ENCODE results near the gene MAML2.

The MAML2 gene

DNA sequence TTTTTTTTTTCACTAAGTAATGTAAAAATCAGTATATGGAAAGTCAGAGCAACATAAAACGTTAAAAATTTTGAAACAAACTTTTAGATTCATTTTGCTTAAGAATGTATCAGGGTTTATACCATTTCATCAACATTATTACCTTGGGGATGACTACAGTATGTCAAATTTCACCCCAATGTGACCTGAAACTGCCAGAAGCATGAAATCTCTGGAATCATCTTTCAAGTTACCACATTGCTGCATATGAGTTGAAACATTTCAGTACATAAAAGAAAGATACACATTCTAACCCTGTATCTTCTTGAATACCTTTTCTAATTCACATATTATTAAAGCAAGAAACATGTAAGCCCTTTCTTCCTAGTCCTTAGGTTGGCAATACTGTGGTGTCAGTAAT lies 32.8 kb downstream of the MAML2 start:
- ATAC-seq (ENCODE audit: insufficient read depth, low read depth) = no peak
- Histone ChIP-seq H3K36me3 (ENCODE audit: insufficient read depth, low read length) (no peaks in the 10 kb centered on the region), H3K79me2 (ENCODE audit: insufficient read depth, low read length) (no peaks in the 10 kb centered on the region), H3K4me1 (ENCODE audit: insufficient read depth, low read length) (peaks cover 9% of the 10 kb centered on the region), H3K4me2 (ENCODE audit: insufficient read depth, low read length) (no peak overlapping the region), H2AFZ (ENCODE audit: low read depth, low read length) (no peak overlapping the region), H3K4me3 (ENCODE audit: low read depth in 1 of 2, low read length in 2 of 2) (no peak overlapping the region), H3K27ac (ENCODE audit: low read length) (no peak overlapping the region), H3K9ac (ENCODE audit: low read depth, low read length) (no peak overlapping the region), H3K9me3 (ENCODE audit: insufficient read depth, low read length, severe bottlenecking) (no peaks in the 10 kb centered on the region), H4K20me1 (ENCODE audit: insufficient read depth, low read length) (no peaks in the 10 kb centered on the region), H3K27me3 (ENCODE audit: insufficient read depth, low read length, poor library complexity) (no peaks in the 10 kb centered on the region)
- no peak for DNase-seq
- no peak for TF ChIP-seq EZH2 (IDR thresholded peaks at IDR 0.05; ENCODE audit: borderline replicate concordance, low read depth, low read length, severe bottlenecking)
- TF ChIP-seq, protein P1, sequence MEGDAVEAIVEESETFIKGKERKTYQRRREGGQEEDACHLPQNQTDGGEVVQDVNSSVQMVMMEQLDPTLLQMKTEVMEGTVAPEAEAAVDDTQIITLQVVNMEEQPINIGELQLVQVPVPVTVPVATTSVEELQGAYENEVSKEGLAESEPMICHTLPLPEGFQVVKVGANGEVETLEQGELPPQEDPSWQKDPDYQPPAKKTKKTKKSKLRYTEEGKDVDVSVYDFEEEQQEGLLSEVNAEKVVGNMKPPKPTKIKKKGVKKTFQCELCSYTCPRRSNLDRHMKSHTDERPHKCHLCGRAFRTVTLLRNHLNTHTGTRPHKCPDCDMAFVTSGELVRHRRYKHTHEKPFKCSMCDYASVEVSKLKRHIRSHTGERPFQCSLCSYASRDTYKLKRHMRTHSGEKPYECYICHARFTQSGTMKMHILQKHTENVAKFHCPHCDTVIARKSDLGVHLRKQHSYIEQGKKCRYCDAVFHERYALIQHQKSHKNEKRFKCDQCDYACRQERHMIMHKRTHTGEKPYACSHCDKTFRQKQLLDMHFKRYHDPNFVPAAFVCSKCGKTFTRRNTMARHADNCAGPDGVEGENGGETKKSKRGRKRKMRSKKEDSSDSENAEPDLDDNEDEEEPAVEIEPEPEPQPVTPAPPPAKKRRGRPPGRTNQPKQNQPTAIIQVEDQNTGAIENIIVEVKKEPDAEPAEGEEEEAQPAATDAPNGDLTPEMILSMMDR (IDR thresholded peaks at IDR 0.05; ENCODE audit: borderline replicate concordance, extremely low read depth, low read length, poor library complexity, severe bottlenecking) = no peak

GRCh38 chr11:96309643-96310017 lies 33.4 kb downstream of the MAML2 start:
- Histone ChIP-seq H3K36me3 (ENCODE audit: insufficient read depth, low read length) (no peaks in the 10 kb centered on the region), H3K27me3 (ENCODE audit: insufficient read depth, low read length, poor library complexity) (no peaks in the 10 kb centered on the region), H3K4me2 (ENCODE audit: insufficient read depth, low read length) (no peak overlapping the region), H3K4me3 (ENCODE audit: low read depth in 1 of 2, low read length in 2 of 2) (no peak overlapping the region), H3K27ac (ENCODE audit: low read length) (no peak overlapping the region), H3K4me1 (ENCODE audit: insufficient read depth, low read length) (peaks cover 4% of the 10 kb centered on the region), H4K20me1 (ENCODE audit: insufficient read depth, low read length) (no peaks in the 10 kb centered on the region), H3K79me2 (ENCODE audit: insufficient read depth, low read length) (no peaks in the 10 kb centered on the region), H3K9ac (ENCODE audit: low read depth, low read length) (no peak overlapping the region), H3K9me3 (ENCODE audit: insufficient read depth, low read length, severe bottlenecking) (no peaks in the 10 kb centered on the region), H2AFZ (ENCODE audit: low read depth, low read length) (no peak overlapping the region)
- TF ChIP-seq, protein P1 (IDR thresholded peaks at IDR 0.05; ENCODE audit: borderline replicate concordance, extremely low read depth, low read length, poor library complexity, severe bottlenecking) = no peak
- no peak for TF ChIP-seq EZH2 (IDR thresholded peaks at IDR 0.05; ENCODE audit: borderline replicate concordance, low read depth, low read length, severe bottlenecking)
- ATAC-seq (ENCODE audit: insufficient read depth, low read depth) (no peak), DNase-seq (no peak)

DNA sequence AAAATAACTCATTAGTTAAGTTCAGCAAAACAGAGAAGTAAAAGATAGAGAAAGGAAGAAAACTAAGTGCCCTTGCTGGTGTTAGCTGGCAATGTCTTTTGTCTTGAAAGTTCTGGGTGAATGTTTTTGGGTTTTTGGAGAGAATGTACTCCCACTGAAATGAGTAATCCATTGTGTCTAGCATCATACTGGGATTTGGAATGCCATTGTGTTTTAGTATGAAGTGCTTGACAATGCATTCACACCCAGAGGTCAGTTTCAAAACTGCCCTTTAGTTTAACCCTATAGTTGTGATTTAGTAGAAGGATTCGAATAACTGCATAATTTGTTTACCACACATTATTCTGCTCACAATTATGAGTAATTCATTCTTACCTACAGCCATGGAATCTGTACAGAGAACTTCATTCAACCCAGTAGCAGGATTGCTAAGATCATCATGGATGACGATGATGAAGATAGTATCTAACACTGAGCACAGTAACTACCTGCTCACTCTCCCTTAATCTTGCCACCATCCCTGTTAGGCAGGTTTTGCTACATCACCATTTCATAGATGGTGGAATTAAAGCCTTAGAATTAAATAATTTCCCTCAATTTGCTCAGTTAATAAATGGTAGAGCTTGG lies 33.9 kb downstream of the MAML2 start:
- H3K9ac ChIP-seq (ENCODE audit: low read depth, low read length) = no peak overlapping the region
- no peaks in the 10 kb centered on the region; the same call in 1 of the 2 replicates for H3K4me1 ChIP-seq (ENCODE audit: insufficient read depth, low read length)
- no peak overlapping the region for H2AFZ ChIP-seq (ENCODE audit: low read depth, low read length)
- ATAC-seq (ENCODE audit: insufficient read depth, low read depth) (no peak), DNase-seq (no peak)
- TF ChIP-seq EZH2 (IDR thresholded peaks at IDR 0.05; ENCODE audit: borderline replicate concordance, low read depth, low read length, severe bottlenecking) = no peak
- TF ChIP-seq, protein P1 (IDR thresholded peaks at IDR 0.05; ENCODE audit: borderline replicate concordance, extremely low read depth, low read length, poor library complexity, severe bottlenecking) = no peak
- no peaks in the 10 kb centered on the region for H3K27me3 ChIP-seq (ENCODE audit: insufficient read depth, low read length, poor library complexity)
- no peak overlapping the region for H3K4me3 ChIP-seq (ENCODE audit: low read depth in 1 of 2, low read length in 2 of 2)
- H3K79me2 ChIP-seq (ENCODE audit: insufficient read depth, low read length) = no peaks in the 10 kb centered on the region
- H3K9me3 ChIP-seq (ENCODE audit: insufficient read depth, low read length, severe bottlenecking) = no peaks in the 10 kb centered on the region
- H3K36me3 ChIP-seq (ENCODE audit: insufficient read depth, low read length) = no peaks in the 10 kb centered on the region
- H4K20me1 ChIP-seq (ENCODE audit: insufficient read depth, low read length) = no peaks in the 10 kb centered on the region
- H3K27ac ChIP-seq (ENCODE audit: low read length) = no peak overlapping the region
- no peak overlapping the region for H3K4me2 ChIP-seq (ENCODE audit: insufficient read depth, low read length)

Measured in DND-41 (cell line).